Esophagus muscularis mucosa (tissue), 3 donors: Measurements from ENCODE around the gene FBXO45.

ENCODE experiments used
- POLR2A ChIP-seq: fragments of 450-650 bp; IDR thresholded peaks from one replicate; pipeline ENCODE4 v1.6.1; 2017; ENCODE audit warnings: antibody characterized with exemption, moderate library complexity, mild to moderate bottlenecking, low read depth
- TF ChIP-seq, protein P1 (sequence below), 3 experiments: fragments of 200-600 bp in 2 of 3; fragments of 450-650 bp in 1 of 3; sonication (generic) in 2 of 3; IDR thresholded peaks; one replicate each; pipeline ENCODE4 v1.5.1; 2017 to 2019; ENCODE audit warnings: antibody characterized with exemption in 3 of 3, mild to moderate bottlenecking in 2 of 3, moderate library complexity in 1 of 3

DNA sequence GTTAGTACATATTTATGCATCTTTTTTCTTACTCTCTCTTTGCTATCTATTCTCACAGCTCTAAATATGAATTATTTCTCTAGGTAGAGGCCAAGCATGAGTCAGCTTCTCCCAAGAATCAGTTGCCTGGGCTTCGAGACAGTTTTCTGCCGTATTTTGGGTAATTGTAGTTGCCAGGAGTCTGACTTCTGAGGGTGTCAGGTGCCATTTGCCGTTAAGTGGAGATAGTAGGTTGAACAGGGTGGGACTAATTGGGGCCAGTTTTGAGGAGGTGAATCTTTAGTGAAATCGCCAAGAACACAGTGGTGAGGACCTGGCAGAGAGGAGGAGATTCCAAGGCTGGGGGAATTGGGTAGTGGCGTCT lies 63.2 kb downstream of the FBXO45 start:
- TF ChIP-seq, protein P1, sequence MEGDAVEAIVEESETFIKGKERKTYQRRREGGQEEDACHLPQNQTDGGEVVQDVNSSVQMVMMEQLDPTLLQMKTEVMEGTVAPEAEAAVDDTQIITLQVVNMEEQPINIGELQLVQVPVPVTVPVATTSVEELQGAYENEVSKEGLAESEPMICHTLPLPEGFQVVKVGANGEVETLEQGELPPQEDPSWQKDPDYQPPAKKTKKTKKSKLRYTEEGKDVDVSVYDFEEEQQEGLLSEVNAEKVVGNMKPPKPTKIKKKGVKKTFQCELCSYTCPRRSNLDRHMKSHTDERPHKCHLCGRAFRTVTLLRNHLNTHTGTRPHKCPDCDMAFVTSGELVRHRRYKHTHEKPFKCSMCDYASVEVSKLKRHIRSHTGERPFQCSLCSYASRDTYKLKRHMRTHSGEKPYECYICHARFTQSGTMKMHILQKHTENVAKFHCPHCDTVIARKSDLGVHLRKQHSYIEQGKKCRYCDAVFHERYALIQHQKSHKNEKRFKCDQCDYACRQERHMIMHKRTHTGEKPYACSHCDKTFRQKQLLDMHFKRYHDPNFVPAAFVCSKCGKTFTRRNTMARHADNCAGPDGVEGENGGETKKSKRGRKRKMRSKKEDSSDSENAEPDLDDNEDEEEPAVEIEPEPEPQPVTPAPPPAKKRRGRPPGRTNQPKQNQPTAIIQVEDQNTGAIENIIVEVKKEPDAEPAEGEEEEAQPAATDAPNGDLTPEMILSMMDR (IDR thresholded peaks at IDR 0.05) = no peak
- no peak for TF ChIP-seq POLR2A
